Stomach (tissue), 9 donors: ENCODE data around the gene KCNJ16. TPM values are rescaled to one million over a fixed set of nuclear protein-coding genes. Genes with fewer than 3 reads are reported as not detected.

Experiments used
- DNase-seq, 2 donors: peaks; one replicate each; pipeline versions ENCODE4 v3.0.0 to v3.0.0-alpha.2; 2013 to 2019
- H3K27ac ChIP-seq, 5 donors: fragments of 200-600 bp in 4 of 5; sonication (generic) in 4 of 5; one replicate each; pipeline ENCODE4 v1.5.1; 2013 to 2019; ENCODE audit warnings: mild to moderate bottlenecking in 1 of 5, moderate library complexity in 1 of 5
- H3K27me3 ChIP-seq, 3 donors: fragments of 200-600 bp; sonication (generic); one replicate each; pipeline ENCODE4 v1.5.1; 2017 to 2019; ENCODE audit warnings: mixed run types in 1 of 3
- H3K36me3 ChIP-seq, 4 donors: fragments of 200-600 bp; sonication (generic); 1 replicate in 3 of 4; 2 replicates in 1 of 4; pipeline ENCODE4 v1.5.1; 2016 to 2019
- H3K4me1 ChIP-seq, 4 donors: fragments of 200-600 bp; sonication (generic); one replicate each; pipeline ENCODE4 v1.5.1; 2016 to 2019
- H3K4me3 ChIP-seq, 4 donors: fragments of 200-600 bp; sonication (generic) in 3 of 4; one replicate each; pipeline ENCODE4 v1.5.1; 2016 to 2019; ENCODE audit warnings: mild to moderate bottlenecking in 1 of 4
- H3K9me3 ChIP-seq, 4 donors: fragments of 200-600 bp; sonication (generic); one replicate each; pipeline ENCODE4 v1.5.1; 2016 to 2019
- EP300 ChIP-seq: sonication (generic); formaldehyde crosslinking; IDR thresholded peaks from one replicate; pipeline ENCODE4 v1.6.1; 2017; ENCODE audit warnings: antibody characterized with exemption
- POLR2A ChIP-seq, 4 donors: fragments of 450-650 bp; IDR thresholded peaks; one replicate each; pipeline ENCODE4 v1.6.1; 2016; ENCODE audit warnings: antibody characterized with exemption in 4 of 4, control low read depth in 2 of 4, mild to moderate bottlenecking in 1 of 4, moderate library complexity in 1 of 4
- POLR2AphosphoS5 ChIP-seq, 3 donors: sonication (generic); formaldehyde crosslinking; IDR thresholded peaks; one replicate each; pipeline ENCODE4 v1.6.1; 2016; ENCODE audit warnings: antibody characterized with exemption in 3 of 3
- WGBS, 5 donors: extraction: QIAGEN DNeasy Blood & Tissue Kit in 3 of 5; methylation state at CpG; one replicate each; pipeline versions ENCODE4 v1.1.5 to v1.1.7; 2013 to 2018; 5-methylcytosine and 5-hydroxymethylcytosine counted together
- intact Hi-C: fragments of 100-400 bp; cut with DNase I; formaldehyde crosslinking; loops from one replicate; pipeline ENCODE4 v1.15.1; 2023; ENCODE audit warnings: low total_unique reads
- polyA plus RNA-seq, 3 donors: library from polyadenylated mRNA; stranded (reverse); fragments of 200-250 nt; gene quantifications; one replicate each; pipeline ENCODE4 v1.2.3, GENCODE V29; 2013
- total RNA-seq, 5 donors: library from RNA; depleted of rRNA; stranded (reverse); fragments of >200 nt; gene quantifications; one replicate each; pipeline versions ENCODE4 v1.1.0 to v1.2.3, GENCODE V29; 2014 to 2016
- TF ChIP-seq, protein P1 (sequence below), 7 experiments: fragments of 450-650 bp in 4 of 7; fragments of 200-600 bp in 3 of 7; sonication (generic) in 3 of 7; IDR thresholded peaks; one replicate each; pipeline ENCODE4 v1.5.1; 2016 to 2019; ENCODE audit warnings: antibody characterized with exemption in 7 of 7, control low read depth in 2 of 7, mild to moderate bottlenecking in 1 of 7
- donor health status: healthy with polysubstance abuse.
- donor health status: Bipolar disorder and iron deficiency.
- donor health status: healthy.

KCNJ16 gene
- total and polyA plus RNA-seq, 8 donors, result 5.9 to 135 (median 12.9) TPM; not detected in 1

DNA sequence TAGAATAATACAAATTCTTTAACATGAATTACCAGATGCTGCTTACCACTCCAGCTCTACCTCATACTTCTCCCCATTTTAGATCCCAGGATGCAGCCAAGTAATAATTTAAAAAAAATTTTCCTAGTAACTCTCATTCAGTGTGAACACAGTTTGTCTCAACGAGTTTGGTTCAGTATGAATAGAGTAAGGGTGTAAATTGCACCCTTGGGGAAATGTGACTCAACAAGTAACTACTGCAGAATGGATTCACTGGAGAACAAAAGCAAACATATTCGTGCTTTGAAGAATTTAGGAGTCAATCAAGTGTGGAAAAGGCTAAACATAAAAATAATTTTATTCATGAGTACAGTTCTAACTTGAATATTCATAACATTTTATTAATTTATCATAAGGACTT, 23.0 kb downstream of the KCNJ16 start:
- no peaks in the 10 kb centered on the region for H3K4me1 ChIP-seq
- no peak for TF ChIP-seq POLR2AphosphoS5 (IDR thresholded peaks at IDR 0.05)
- no peak for TF ChIP-seq EP300
- TF ChIP-seq, protein P1, sequence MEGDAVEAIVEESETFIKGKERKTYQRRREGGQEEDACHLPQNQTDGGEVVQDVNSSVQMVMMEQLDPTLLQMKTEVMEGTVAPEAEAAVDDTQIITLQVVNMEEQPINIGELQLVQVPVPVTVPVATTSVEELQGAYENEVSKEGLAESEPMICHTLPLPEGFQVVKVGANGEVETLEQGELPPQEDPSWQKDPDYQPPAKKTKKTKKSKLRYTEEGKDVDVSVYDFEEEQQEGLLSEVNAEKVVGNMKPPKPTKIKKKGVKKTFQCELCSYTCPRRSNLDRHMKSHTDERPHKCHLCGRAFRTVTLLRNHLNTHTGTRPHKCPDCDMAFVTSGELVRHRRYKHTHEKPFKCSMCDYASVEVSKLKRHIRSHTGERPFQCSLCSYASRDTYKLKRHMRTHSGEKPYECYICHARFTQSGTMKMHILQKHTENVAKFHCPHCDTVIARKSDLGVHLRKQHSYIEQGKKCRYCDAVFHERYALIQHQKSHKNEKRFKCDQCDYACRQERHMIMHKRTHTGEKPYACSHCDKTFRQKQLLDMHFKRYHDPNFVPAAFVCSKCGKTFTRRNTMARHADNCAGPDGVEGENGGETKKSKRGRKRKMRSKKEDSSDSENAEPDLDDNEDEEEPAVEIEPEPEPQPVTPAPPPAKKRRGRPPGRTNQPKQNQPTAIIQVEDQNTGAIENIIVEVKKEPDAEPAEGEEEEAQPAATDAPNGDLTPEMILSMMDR (IDR thresholded peaks at IDR 0.05), result no peak
- no peak for TF ChIP-seq POLR2A (IDR thresholded peaks at IDR 0.05)
- H3K4me3 ChIP-seq, result no peak overlapping the region
- WGBS, 5 donors, result 65 to 81% (median 76%) methylated on average over 2 of the region's 2 CpGs
- DNase-seq, result no peak
- intact Hi-C loops, result no loop called here
- no peaks in the 10 kb centered on the region for H3K36me3 ChIP-seq
- H3K27ac ChIP-seq, result no peak overlapping the region
- no peaks in the 10 kb centered on the region for H3K27me3 ChIP-seq
- no peaks in the 10 kb centered on the region for H3K9me3 ChIP-seq

DNA sequence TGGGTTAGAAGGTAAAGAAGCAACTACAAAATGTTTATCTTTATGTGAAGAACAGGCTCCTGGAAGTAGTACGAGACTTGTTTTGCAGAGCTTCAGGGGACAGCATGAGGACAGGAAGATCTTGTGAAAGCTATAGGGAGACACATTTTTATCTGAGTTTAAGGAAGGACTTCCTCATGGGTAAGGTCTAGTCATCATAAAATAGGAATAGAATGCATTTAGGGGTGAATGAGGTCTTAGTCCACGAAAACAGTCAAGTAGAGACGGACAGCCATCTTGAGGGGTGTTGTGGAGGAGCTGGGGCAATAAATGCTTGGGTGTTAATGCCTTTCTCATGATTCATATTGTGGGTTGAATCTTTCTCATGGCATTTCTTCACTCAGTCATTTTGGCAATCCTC, 24.3 kb downstream of the KCNJ16 start:
- no peak overlapping the region for H3K27ac ChIP-seq
- no peak overlapping the region for H3K4me3 ChIP-seq
- WGBS, 5 donors, result 79 to 90% (median 85%) methylated on average over 3 of the region's 3 CpGs
- intact Hi-C loops, result no loop called here
- no peaks in the 10 kb centered on the region for H3K9me3 ChIP-seq
- H3K36me3 ChIP-seq, result no peaks in the 10 kb centered on the region
- DNase-seq, result no peak
- TF ChIP-seq EP300, result no peak
- no peaks in the 10 kb centered on the region for H3K4me1 ChIP-seq
- no peaks in the 10 kb centered on the region for H3K27me3 ChIP-seq

DNA sequence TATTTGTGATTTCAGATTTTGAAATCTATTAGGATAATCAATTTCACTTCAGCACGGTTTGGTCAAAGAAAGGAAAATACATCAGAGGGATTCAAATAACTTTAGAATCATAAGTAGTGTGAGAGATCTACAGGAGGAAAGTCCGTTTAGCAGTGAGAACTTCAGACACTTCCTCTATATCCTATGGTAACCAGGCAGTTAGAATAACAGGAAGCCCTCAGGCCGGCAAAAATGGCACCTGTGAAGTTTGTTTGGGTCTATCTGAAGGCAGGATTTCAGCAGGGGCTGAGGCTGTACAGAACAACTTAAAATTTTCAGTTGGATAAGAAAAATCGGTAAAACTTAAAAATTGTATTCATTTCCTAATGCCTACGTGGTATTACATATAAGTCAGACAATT, 24.9 kb downstream of the KCNJ16 start:
- no peak overlapping the region for H3K4me3 ChIP-seq
- H3K27ac ChIP-seq, result no peak overlapping the region
- H3K27me3 ChIP-seq, result no peaks in the 10 kb centered on the region
- no peaks in the 10 kb centered on the region for H3K36me3 ChIP-seq
- WGBS, 5 donors, result 56 to 75% (median 72%) methylated on average over 5 of the region's 5 CpGs
- no peaks in the 10 kb centered on the region for H3K9me3 ChIP-seq
- no peaks in the 10 kb centered on the region for H3K4me1 ChIP-seq
- no peak for TF ChIP-seq POLR2A (IDR thresholded peaks at IDR 0.05)
- intact Hi-C loops, result no loop called here
- peak in 1 of 2 donors; percentile 23 for DNase-seq

DNA sequence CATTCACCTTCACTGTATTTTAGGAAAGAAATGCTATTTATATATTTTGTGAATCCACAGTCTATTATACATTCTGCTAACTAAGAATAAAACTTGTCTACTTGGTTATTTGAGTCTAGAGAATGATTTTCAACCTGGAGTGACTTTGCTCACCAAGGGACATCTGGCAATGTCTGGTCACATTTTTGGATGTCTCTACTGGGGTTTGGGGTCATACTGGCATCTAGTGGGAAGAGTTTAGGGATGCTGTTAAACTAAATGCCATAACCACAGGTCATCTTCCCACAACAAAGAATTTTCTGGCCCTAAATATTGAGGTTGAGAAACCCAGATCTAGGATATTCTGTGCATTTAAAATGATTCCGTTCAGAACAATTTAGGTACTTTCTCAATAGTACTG, 26.0 kb downstream of the KCNJ16 start:
- Histone ChIP-seq H3K27ac (no peak overlapping the region), H3K4me3 (no peak overlapping the region), H3K9me3 (no peaks in the 10 kb centered on the region), H3K4me1 (no peaks in the 10 kb centered on the region), H3K27me3 (no peaks in the 10 kb centered on the region), H3K36me3 (no peaks in the 10 kb centered on the region)
- WGBS, 5 donors, result 87 to 96% (median 93%) methylated on average over 1 of the region's 1 CpG
- intact Hi-C loops, result no loop called here
- TF ChIP-seq, protein P1 (IDR thresholded peaks at IDR 0.05), result no peak
- no peak for TF ChIP-seq POLR2A (IDR thresholded peaks at IDR 0.05)
- TF ChIP-seq EP300, result no peak
- TF ChIP-seq POLR2AphosphoS5 (IDR thresholded peaks at IDR 0.05), result no peak
- DNase-seq, result no peak

DNA sequence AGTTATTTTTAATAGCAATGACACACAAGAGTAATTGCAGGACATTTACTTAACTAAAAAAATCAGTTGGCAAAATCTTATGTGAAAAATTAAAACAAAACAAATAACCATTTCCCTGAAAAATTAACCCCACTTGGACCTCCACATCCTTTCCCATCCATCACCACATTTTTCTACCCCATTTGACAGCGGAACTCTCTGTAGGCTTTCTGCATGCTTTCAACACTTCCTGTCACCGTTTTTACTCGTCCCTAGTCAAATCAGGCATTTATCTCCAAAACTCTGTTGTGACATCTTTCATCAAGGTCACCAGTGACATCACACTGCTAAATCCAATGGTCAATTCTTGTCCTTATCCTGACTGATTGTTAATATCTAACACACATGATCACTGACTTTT, 27.5 kb downstream of the KCNJ16 start:
- DNase-seq, result no peak
- H3K27me3 ChIP-seq, result no peaks in the 10 kb centered on the region
- no peak overlapping the region for H3K27ac ChIP-seq
- H3K4me1 ChIP-seq, result no peaks in the 10 kb centered on the region
- no peaks in the 10 kb centered on the region for H3K36me3 ChIP-seq
- WGBS, 5 donors, result 53 to 83% (median 74%) methylated on average over 3 of the region's 3 CpGs
- H3K9me3 ChIP-seq, result no peaks in the 10 kb centered on the region
- intact Hi-C loops, result no loop called here
- H3K4me3 ChIP-seq, result no peak overlapping the region
- TF ChIP-seq EP300, result no peak
- TF ChIP-seq, protein P1 (IDR thresholded peaks at IDR 0.05), result no peak
- TF ChIP-seq POLR2A (IDR thresholded peaks at IDR 0.05), result no peak
- TF ChIP-seq POLR2AphosphoS5 (IDR thresholded peaks at IDR 0.05), result no peak
